ENCODE results near the gene SMYD1.

Gene SMYD1

DNA sequence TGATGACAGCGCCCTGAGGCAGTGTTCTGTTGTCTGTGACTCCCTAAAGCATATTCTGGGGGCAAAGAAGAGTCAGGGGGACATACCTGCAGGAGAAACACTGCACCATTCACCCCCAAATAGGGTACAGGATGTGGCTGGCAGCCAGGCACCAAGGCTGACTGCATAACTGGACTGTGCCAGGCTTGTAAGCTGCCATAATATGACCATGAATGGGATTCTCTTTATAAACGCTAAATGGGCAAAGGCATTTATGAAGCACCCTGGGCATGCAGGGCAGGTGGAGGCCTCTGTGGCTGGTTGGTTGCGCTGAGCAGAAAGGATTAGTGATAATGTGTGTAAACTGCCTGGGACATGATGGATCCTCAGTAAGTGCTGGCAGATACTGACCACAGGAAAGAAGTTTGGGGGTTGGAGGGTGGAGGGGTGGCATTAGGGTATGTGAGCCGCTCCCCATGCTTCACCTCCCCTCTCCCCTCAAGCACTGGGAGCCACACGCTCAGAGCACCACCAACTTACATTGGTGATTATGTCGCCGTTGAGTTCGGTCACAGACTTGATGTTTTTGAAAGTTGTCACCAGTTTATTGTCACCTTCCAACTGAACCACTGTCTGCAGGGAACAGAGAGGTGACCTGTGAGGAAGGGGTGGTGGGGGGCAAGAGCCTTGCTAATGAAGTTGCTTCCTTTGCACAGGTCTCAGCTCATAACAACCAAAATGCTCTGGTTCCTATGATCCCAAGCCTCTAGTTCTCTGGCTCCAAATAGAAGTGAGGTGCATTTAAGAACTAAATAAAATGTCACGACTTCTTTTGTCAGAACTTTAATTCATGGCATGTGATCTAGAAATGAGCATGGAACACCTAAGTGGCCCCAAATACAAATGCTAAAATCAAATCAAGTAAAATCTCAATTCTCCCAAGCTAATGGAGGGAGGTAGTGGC lies 56.6 kb downstream of the SMYD1 start:
- DNase-seq, result no peak

DNA sequence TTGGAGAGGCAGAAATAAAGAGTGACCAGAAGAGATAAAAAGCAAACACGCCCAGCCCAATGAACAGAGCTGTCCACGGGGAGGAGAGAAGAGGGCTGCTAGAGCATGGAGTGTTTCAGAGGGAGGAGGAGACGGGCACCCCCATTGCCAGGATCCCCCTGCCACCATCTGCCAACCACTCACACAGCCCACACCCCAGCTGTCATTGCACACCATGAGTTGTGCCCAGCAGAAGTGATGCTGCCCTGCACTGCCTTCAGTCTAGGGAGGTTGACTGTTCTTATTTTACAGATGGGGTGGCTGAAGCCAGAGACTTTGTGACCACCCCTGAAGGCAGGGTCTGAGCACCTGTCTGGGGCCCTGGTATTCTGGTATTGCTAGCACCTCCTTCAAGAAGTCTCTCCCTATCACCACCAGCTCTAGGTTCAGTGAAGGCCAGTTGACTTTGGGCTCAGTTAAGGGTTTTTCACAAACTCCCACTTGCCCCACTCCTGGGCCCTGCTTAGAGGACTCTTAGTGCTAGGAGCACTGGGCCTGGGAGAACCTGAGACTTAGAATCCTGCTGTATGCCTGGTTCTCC lies 57.8 kb downstream of the SMYD1 start:
- no peak for DNase-seq

DNA sequence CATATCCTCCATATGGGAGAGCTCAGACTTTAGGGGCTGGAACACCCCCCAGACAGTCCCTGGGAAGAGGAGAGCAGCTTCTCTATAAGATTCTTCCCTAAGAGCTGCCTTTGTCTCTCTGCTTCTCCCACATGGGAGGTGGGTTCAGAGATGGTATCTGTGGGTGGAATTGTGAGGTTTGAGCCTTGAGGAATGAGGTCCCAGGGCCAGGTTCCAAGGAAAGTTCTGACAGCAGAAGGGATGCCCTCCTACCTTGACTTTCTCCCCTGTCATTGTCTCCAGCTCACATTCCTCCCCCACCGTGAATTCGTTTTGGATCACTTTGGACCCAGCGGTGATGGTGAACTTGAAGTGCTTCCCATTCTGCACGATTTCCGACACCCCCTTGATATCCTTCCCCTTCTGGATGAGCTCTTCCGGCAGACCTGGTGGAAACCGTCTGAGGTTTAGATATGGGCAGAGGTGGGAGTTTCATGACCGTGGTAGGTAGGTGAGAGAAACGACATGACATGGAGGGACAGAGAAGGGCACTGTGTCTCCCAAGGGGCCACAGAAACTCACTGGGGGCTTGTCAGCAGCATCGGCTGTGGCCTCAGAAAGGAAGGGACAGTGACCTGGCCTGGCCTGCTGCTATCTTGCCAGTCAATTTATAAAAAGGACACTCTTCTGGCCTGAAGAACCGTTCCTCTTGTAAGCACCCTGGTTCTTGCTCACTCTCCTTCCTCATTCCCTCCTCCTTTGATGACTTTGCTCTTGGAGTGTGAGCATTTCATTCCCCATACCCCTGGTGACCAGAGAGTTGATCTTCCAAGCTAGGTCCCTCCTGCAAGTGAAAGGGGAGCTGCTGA lies 58.5 kb downstream of the SMYD1 start:
- no peak for DNase-seq

DNA sequence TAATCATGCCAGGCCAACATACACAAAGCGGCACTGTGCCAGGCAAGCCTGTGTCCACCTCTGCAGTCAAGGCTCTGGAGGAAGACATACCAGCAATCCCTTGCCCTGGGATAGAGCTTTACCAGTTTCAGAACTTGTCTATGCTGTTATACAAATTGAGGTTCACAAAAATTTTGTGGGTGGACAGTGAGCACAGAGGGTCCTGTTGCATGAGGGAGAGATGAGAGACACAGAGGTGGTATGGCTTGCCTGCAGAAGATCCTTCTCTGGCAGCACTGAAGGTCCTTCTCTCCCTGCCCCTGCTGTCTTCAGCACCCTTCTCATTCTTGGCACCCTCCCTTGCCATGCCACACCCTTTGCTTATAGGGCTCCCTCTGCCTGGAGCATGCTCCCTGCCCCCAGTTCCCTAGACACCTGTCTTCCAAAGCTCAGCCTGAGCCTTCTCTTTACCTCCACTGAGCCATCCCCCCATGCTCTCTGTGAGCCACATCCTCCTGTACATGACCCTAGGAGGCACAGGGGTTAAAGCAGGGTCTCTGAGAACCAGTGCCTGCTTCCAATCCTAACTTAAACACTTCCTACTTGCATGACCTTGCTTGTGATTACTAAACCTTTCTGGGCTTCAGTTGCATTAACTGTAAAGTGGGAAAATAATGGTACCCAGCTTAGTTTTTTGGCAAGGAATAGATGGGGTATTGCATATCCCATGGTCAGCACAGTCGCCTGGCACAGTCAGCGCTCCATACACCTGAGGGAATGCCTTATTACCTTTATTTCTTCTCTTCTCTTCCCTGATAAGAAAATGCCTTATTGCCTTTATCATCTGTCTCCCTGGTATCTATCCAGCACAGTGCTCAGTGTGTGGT lies 59.4 kb downstream of the SMYD1 start:
- no peak for DNase-seq

DNA sequence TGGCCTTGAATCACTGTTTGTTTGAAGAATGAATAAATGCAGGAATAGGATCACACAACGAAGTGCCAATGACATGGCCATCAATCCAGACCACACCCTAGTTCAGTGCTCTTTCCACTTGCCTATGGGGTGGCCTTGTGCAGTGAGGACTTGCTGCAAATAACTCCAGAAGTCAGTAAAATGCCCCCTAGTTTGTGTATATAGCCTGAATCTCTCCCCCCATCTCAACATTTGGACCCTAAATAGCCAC lies 59.9 kb downstream of the SMYD1 start:
- no peak for DNase-seq

DNA sequence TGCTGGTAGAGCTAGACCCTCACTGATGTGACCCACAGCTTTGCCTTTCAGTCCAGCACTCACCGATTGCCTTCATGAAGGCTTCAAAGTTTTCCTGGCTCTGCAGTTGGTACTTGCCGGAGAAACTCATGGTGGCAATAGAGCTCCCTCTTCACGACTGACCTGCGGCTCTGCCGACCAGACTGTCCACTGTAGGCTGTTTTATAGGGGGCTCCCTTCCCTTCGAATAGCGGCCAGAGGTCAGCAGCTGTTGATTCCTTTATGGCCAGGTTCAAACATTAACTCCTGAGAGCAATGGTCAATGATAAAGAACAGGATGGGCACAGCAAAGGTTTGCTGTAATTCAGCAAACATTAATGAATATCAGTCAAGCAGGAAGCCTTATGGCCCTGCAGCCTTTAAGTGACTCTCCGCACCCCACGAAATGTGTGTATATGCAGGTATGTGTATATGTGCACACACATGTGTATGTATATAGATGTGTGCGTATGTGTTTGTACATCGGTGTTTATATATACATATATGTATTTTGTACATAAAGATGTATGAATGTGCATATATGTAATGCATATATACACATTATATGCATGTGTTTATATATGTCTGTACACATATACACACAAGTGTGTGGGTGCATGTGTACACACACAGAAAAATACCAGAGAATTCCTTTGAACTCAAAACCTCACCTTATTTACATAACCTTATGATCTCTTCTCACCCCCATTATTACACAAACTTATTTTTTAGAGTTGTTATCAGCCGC lies 60.4 kb downstream of the SMYD1 start, which contains the start of gene FABP1:
TSS of gene FABP1 (minus strand) at position 175 of the 766 bp plus-strand sequence. CDS start at position 130, 45 bp downstream.
- DNase-seq, result no peak

DNA sequence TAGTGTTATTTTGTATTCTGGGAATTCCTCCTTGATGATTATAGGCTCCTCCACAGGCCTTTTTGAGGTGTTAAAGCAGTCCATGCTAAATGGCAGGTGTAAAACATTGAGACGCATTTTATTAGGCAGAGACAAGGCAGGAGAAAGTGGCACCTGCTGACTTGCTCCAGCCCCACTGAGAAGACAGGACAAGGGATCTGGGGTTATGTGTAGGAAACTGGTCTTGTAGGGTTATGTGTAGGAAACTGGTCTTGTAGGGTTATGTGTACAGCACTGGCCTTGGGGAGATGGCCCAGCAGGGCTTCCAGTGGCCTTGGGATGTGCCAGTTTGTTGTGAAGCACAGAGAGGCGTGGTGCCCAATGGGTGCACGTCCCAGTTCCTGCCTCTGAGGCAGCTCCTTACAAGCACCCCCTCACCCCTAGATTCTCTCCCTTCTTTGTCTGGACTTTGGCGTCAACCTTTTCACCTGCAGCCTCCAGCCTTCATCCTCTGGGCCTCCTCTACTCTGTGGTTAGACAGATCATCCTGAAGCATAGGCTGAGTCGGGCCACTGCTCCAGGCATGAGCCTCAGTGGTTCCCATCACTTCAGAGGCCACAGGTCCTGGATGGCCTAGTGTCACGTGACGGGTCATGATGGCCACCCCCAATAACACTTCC lies 61.2 kb downstream of the SMYD1 start:
- no peak for DNase-seq

DNA sequence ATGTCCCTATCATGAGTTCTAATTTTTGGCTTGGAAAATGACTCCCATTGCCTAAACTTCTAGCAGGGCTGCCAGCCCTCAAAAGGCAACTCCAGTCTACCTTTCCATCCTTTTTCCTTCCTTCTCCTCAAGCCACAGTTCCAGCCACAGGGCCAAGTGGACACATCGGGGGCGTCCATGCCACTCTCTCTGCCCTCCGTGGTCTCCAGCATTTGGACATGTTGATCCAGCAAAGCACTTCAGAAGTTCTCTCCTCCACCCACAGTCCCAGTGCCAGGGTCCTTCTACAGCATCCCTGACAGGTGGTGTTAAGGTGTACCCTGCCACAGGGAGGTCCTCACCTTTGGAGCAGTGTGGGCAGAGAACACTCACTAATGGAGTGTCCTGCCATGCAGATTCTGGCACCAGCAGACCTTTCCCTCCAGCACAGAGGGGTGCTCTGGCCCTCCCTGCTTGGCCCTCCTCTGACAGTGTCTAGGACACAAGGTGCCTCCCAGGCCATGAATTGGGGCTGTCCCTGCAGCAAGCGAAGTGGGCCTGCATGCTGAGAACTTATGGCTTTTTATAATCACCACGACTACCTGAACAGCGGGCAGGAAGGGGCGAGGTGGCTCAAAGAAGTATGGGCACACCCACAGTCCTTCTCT lies 61.8 kb downstream of the SMYD1 start:
- no peak for DNase-seq

DNA sequence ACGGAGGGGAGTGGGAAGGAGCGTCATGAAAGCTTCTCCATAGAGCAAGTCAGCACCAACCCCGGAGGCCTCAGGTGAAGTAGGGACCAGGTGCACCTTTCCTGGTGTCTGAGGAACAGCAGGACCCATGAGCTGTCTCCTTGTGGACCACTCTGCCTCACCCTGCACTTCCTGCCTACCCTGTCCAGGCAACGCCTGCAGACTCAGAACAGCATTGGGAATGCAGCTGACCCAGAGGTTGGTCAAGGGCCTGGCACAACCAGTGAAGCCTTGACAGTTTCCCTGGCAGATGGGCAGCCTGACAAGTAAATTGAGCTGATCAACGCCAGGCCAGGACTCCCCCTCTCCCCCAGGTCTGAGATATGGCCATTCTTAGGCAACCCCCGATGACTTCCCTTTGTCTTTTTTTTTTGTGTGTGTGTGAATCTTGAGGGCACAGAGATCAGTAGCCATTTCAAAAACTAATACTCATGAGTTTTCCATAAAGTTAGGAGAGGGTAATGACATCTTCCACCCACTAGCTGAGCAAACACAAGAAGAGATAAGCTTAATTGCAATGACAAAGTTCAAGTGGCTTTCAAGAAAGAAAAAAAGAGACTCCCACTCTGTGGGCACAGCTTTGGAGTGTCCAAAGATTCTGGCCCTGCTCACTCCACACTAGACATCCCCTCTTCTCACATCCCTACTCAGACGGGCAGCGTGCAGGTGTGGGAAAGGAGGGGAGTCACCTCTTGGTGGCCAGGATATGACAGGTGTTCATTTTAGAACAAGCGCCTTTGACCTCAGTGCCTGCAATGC lies 63.8 kb downstream of the SMYD1 start:
- no peak for DNase-seq

DNA sequence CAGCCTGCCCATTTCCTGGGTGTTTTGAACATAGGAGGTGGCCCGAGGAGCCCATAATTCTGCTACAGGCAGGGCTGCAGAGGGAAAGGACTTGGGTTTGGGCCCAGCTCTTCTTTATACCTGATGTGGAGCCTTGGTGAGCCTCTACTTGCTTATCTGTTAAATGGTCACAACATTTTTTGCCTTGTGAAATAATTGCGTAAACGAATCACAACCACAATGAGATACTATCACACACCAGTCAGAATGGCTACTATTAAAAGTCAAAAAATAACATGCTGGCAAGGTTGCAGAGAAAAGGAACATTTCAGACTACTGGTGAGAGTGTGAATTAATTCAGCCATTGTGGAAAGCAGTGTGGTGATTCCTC lies 64.4 kb downstream of the SMYD1 start:
- DNase-seq, result no peak

DNA sequence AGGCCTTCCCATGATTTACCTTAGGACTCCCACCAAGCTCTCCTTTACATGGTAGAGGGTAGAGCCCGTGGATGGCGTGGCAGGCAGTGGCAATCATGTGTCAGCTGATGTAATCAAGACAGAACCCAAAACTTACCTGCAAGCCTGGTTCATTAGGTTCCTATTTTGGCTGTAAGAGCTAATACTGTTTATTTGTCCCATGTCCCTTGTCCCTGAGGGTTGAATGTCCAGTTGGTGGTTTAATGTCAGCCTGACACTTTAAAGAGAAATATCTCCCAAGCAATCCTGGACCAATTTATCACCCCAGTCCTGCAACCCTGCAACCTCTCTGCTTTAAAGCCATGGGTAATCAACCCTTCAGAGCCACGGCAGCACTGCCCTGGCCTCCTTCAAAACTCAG lies 66.2 kb downstream of the SMYD1 start:
- no peak for DNase-seq

DNA sequence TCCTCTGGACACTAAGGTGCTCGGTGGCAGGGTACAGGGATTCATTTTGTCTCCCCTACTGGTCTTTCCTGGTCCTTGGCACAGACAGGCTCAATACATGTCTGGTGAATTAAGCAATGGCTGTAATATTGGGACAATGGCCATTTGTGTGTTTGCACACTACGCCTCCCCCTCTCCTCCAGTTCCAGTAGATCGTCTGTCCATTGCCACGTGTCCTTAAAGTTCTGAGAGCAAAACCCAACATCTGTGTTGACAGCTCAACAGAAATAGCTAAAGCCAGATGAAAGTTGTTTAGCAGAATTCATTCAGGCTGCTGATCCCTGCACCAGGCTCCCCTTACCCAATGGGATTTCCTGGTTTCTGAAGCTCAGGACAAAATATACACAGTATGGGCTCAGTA lies 69.2 kb downstream of the SMYD1 start:
- DNase-seq, result no peak

DNA sequence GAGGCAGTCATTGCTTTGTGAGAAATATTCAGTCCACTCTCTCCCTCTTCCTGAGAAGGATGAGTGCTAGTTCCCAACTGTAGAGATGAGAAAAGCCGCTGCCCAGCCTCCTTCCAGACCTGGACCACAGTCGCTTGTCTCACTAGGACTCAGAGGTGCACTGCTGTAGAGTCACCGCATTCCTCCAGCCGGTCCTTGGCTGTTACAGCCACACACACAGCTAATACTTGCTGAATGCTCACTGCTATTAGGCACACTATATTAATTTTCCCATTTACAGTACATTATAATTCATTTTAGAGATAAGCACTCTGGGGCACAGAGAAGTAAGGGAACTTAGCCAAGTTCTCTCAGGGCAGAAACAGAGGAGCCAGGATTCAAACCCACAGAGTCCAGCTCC lies 70.2 kb downstream of the SMYD1 start:
- no peak for DNase-seq

DNA sequence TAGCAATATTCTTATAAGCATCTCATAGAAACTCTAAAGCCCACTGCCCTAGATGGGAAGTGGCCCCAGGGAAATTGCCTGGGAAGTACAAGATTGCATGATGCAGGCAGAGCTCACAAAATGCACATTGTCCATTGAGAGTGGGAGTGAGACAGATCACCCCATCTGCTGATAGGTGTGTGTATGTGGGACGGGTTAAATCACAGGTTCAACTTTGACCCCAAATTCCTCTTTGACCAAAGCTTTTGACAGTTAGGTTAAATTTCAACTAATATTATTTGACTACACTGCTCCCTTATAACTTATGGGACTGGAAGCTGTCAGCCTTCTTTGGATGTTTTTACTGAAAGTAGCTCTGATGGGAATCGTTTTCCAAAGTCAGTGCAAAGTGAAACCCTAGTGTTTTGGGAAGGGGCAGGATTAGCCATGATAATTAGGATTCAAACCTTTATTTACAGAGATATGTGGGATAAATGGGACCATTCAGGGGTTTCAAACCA lies 71.6 kb downstream of the SMYD1 start:
- DNase-seq, result no peak

DNA sequence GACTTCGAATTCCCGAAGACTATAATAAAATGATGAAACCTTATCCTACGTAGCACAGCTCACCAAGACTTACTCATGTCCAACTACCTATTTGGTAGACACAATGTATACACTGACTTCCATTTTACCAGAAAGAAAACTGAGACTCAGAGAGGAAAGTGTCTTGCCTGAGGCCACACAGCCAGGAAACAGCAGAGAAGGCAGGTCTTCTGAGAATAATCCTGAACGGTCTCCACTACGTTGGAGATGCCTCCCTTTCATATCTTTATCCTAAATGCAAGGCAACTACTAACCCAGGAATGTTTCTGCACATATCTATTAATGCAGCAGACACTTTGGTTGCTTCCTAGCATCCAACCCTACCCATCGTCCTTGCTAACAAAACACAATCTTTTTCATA lies 72.2 kb downstream of the SMYD1 start:
- no peak for DNase-seq

DNA sequence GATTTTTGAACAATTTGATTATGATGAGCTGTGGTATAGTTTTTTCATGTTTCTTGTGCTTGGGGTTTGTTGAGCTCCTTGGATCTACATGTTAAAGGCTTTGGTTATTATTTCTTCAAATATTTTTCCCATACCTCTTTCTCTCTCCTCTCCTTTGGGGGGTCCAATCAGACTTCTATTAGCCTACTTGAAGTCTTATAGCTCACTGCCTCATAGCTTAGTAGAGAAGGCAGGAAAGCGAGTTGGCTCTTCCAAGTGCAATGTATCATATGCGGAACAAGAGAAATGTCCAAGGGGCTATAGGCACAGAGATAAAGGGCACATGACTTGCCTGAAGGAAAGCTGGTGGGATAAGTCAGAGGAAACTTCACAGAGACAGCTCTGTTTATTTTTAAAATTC lies 74.3 kb downstream of the SMYD1 start:
- DNase-seq, result no peak

DNA sequence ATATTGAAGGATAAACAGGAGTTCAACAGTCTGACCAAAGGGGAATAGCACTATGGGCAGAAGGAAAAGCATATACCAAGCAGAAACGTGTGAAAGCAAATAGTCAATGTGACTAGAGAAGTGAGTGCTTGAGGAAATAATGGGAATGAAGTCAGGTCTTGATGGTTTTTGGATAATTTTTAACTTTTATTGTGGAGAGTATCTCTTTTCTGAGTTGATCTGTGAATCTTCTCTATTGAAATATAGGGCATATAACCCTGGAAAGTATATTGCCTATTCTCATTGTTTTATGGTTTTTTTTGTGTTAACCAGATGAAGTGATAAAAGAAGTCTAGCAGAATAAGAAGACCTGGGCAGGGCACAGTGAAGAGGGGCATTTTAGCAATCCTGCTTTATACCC lies 76.6 kb downstream of the SMYD1 start:
- DNase-seq, result no peak

DNA sequence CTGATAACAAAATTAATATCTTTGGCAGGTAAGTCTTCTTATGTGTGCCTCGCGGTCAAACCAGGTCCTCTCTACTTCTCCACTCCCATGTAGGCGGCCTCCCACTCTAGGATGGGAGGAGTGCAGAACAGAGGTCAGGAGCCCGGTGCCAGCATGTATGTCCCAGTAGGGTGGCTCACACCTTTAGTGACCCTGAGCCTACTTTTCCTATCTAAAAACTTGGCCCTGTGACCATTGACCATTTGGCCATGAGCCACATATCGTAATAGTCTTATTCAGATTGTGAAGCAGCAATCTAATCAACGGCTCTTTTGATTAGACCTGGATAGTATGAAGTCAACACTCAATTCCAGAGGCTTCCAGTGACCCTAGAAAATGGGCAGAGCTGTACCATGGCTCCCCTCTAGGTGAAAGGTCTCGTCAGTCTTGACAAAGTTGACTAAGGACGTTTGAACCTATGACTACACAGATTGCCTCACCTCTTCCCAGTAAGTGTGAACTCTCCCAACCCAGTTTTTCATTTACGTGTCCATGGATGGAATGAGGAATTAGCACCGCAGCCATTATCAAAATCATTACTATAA lies 77.4 kb downstream of the SMYD1 start:
- DNase-seq, result no peak

DNA sequence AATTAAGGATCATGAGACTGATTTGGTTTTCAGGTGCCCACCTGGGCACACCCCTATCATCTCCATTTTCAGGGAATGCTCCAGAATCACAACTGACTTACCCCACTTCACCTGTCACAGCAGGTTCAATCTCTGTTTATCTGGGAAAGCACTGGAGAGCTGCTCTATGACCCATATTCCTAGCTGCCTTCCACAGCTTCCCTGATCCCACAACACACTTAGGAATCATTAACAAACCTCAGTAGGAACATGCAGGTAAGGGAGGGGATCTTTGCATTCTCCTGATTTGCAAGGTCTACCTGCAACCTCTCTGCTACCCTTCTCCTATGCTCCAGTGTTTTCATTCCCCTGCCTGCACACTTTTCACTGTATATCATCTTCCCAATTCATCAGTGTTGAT lies 79.0 kb downstream of the SMYD1 start:
- no peak for DNase-seq

DNA sequence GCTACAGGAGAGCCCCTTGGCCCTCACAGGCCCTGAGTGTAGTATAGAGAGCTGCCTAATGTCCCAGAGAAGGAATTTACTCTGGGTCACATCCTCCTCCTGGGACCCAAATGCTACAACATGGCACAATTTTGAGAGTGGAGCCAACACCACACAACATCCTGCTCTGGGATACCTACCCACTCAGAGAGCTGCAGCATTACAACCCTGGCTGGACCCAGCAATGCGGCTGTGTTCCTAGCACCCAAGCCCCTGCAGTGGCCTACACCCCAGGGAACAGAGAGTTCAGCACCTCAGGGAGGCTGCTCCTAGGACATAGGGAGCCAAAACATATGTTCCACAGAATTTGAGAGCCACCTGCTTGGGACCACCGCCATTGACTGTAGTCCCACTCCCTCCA lies 79.5 kb downstream of the SMYD1 start:
- no peak for DNase-seq

Measured in activated CD4-positive, alpha-beta T cell treated with anti-CD3 and anti-CD28 coated beads for 1 hour (primary cell).